Left lung (tissue), 10 donors: Measurements from ENCODE around the gene DLL3. TPM values are rescaled to one million over a fixed set of nuclear protein-coding genes. Genes with fewer than 3 reads are reported as not detected.
A peak's percentile ranks its signal among the peaks of the same experiment; 100 is the strongest.

Experiments
- ATAC-seq: fragments of 200-7000 bp; cut with Tn5 transposase; one replicate; pipeline ENCODE4 v1.9.1; 2020; ENCODE audit warnings: moderate library complexity
- DNase-seq, 4 donors: peaks; one replicate each; pipeline ENCODE4 v3.0.0-alpha.2; 2013 to 2020
- H3K27ac ChIP-seq, 2 donors: fragments of 200-600 bp; sonication (generic) in 1 of 2; one replicate each; pipeline versions ENCODE4 v1.5.0 to v1.8.0; 2020 to 2021
- H3K27me3 ChIP-seq, 2 donors: fragments of 200-600 bp; sonication (generic) in 1 of 2; one replicate each; pipeline versions ENCODE4 v1.5.0 to v1.8.0; 2020 to 2021
- H3K36me3 ChIP-seq, 2 donors: fragments of 200-600 bp; sonication (generic) in 1 of 2; one replicate each; pipeline versions ENCODE4 v1.5.0 to v1.8.0; 2020 to 2021
- H3K4me1 ChIP-seq, 2 donors: fragments of 200-600 bp; one replicate each; pipeline ENCODE4 v1.8.0; 2021
- H3K4me3 ChIP-seq, 2 donors: fragments of 200-600 bp; sonication (generic) in 1 of 2; one replicate each; pipeline versions ENCODE4 v1.5.0 to v1.8.0; 2020 to 2021; ENCODE audit warnings: mild to moderate bottlenecking in 1 of 2
- H3K9me3 ChIP-seq, 2 donors: fragments of 200-600 bp; sonication (generic) in 1 of 2; one replicate each; pipeline versions ENCODE4 v1.5.0 to v1.8.0; 2020 to 2021
- intact Hi-C, 2 donors: fragments of 100-400 bp; cut with DNase I; formaldehyde crosslinking; loops; one replicate each; pipeline versions ENCODE4 v1.11.2 to v1.14.2; 2022
- polyA plus RNA-seq, 6 donors: library from polyadenylated mRNA; unstranded; fragments of 120-200 nt; gene quantifications; one replicate each; pipeline ENCODE4 v1.2.1, GENCODE V29; 2013; ENCODE audit not compliant: insufficient read length in 6 of 6
- total RNA-seq, 2 donors: library from RNA; stranded (reverse); fragmentation: NEBNext Ultra II Directional; extraction: Animal tissue kit (Norgen Biotek cat#: 25700); gene quantifications; one replicate each; pipeline ENCODE4 v1.2.1, GENCODE V29; 2021
- TF ChIP-seq, protein P1 (sequence below), 2 donors: fragments of 200-600 bp; sonication (generic) in 1 of 2; IDR thresholded peaks; one replicate each; pipeline versions ENCODE4 v1.5.0 to v1.8.0; 2021; ENCODE audit warnings: antibody characterized with exemption in 2 of 2
- donor health status: DM: no; HTN: yes; CAD: no.
- donor health status: DM: no; HTN: no; CAD: no.

DLL3 gene
- total and polyA plus RNA-seq, 8 donors: 0.12 to 0.80 (median 0.31) TPM; not detected in 1

DNA sequence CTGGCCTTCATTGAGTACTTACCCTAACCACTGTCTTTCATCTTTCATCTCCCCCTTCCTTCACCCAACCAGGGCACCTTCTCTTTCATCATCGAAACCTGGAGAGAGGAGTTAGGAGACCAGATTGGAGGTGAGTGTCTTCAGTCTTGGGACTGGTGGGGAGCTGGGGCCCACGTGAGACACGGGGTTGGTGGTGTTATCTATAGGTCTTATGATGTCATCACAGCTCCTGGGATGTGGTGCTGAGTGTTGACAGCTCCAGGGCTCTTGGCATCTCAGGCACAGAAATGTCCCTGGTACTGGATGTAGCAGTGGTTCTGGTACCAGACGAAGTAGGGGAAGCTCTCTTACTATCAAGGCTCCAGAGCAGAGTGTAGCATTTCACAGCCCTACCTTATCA lies 1.8 kb downstream of the DLL3 start:
- Histone ChIP-seq H3K27me3 (peaks cover 54 to 100% of the 10 kb centered on the region in 2 donors), H3K4me1 (peaks cover 8 to 24% of the 10 kb centered on the region in 2 donors), H3K4me3 (no peak overlapping the region), H3K27ac (no peak overlapping the region), H3K9me3 (no peaks in the 10 kb centered on the region), H3K36me3 (no peaks in the 10 kb centered on the region)
- intact Hi-C loops: no loop called here
- DNase-seq: no peak
- TF ChIP-seq, protein P1, sequence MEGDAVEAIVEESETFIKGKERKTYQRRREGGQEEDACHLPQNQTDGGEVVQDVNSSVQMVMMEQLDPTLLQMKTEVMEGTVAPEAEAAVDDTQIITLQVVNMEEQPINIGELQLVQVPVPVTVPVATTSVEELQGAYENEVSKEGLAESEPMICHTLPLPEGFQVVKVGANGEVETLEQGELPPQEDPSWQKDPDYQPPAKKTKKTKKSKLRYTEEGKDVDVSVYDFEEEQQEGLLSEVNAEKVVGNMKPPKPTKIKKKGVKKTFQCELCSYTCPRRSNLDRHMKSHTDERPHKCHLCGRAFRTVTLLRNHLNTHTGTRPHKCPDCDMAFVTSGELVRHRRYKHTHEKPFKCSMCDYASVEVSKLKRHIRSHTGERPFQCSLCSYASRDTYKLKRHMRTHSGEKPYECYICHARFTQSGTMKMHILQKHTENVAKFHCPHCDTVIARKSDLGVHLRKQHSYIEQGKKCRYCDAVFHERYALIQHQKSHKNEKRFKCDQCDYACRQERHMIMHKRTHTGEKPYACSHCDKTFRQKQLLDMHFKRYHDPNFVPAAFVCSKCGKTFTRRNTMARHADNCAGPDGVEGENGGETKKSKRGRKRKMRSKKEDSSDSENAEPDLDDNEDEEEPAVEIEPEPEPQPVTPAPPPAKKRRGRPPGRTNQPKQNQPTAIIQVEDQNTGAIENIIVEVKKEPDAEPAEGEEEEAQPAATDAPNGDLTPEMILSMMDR (IDR thresholded peaks at IDR 0.05): no peak
- ATAC-seq: no peak

DNA sequence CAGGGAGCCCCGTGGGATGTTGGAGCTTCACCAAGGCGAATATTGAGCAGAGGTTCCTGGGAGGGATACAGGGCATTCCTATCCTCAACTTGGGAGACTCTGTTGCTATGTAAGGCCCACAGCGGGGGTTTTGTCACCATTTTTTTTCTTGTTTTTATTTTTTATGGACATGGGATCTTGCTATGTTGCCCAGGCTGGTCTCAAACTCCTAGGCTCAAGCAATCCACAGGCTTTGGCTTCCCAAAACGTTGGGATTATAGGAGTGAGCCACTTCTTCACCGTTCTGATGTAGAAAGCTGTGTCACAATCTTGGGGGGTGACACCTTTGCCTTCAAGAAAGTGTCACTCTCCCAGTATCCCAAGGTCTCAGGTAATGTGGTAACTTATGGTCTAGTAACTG lies 2.6 kb downstream of the DLL3 start:
- Histone ChIP-seq H3K36me3 (no peaks in the 10 kb centered on the region), H3K9me3 (no peaks in the 10 kb centered on the region), H3K27ac (no peak overlapping the region), H3K27me3 (peaks cover 62 to 100% of the 10 kb centered on the region in 2 donors), H3K4me3 (no peak overlapping the region), H3K4me1 (peaks cover 8 to 24% of the 10 kb centered on the region in 2 donors)
- TF ChIP-seq, protein P1 (IDR thresholded peaks at IDR 0.05): no peak
- no peak for DNase-seq
- no peak for ATAC-seq
- intact Hi-C loops: no loop called here

DNA sequence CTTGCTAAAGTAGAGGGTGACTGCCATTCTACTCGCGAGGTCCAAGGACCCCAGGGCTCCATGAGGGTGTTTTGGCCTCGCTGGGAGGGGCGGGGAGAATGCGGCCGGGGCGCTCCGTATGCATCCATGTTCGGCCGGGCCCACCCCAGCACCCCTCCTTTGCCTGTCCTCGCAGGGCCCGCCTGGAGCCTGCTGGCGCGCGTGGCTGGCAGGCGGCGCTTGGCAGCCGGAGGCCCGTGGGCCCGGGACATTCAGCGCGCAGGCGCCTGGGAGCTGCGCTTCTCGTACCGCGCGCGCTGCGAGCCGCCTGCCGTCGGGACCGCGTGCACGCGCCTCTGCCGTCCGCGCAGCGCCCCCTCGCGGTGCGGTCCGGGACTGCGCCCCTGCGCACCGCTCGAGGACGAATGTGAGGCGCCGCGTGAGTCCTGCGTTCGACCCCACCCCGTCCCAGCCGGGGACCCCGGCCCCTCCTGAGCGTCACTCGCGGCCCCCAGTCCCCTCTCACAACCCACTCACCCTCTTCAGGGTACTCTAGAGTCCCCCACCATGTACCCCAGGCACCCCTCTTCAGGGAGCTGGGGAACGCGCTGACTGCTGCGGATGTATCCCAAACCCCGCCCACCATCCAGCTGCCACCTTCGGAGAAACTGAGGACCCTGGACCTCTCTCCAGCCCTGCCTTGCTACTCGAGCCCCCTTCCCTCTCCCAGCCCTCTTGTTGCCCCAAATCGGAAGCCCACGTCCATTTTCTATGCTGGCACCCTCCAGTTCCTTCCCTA lies 4.1 kb downstream of the DLL3 start:
- Histone ChIP-seq H3K27ac (no peak overlapping the region), H3K4me1 (peaks cover 3 to 29% of the 10 kb centered on the region in 2 donors), H3K36me3 (no peaks in the 10 kb centered on the region), H3K9me3 (no peaks in the 10 kb centered on the region), H3K4me3 (no peak overlapping the region), H3K27me3 (peaks cover 60 to 100% of the 10 kb centered on the region in 2 donors)
- peak; percentile 91 for ATAC-seq
- intact Hi-C loops: no loop called here
- DNase-seq: peak in 3 of 4 donors; percentile 49 to 92 (median 74)
- TF ChIP-seq, protein P1 (IDR thresholded peaks at IDR 0.05): peak; percentile 81 to 92

DNA sequence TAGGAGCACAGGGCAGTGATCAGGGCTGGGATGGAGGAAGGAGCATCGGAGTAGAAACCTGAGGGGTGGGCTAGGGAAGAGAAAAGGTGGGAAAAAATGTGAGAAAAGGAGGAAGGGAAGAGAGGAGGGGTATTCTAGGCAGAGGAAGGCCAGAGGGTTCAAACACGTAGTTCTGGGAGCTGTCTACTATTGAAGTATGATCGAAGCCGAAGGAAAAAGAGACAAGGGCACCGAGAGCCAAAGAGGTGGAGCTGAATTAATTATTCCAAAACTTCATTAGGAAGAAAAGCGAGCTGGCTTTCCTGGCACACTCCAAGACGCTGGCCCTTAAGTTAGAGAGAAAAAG lies 7.8 kb downstream of the DLL3 start:
- no peak for DNase-seq
- no peak for ATAC-seq
- Histone ChIP-seq H3K4me3 (no peak overlapping the region), H3K27ac (no peak overlapping the region), H3K36me3 (no peaks in the 10 kb centered on the region), H3K4me1 (peaks cover 0 to 16% of the 10 kb centered on the region in 2 donors), H3K9me3 (no peaks in the 10 kb centered on the region), H3K27me3 (peaks cover 38 to 99% of the 10 kb centered on the region in 2 donors)
- intact Hi-C loops: no loop called here
- TF ChIP-seq, protein P1 (IDR thresholded peaks at IDR 0.05): no peak

DNA sequence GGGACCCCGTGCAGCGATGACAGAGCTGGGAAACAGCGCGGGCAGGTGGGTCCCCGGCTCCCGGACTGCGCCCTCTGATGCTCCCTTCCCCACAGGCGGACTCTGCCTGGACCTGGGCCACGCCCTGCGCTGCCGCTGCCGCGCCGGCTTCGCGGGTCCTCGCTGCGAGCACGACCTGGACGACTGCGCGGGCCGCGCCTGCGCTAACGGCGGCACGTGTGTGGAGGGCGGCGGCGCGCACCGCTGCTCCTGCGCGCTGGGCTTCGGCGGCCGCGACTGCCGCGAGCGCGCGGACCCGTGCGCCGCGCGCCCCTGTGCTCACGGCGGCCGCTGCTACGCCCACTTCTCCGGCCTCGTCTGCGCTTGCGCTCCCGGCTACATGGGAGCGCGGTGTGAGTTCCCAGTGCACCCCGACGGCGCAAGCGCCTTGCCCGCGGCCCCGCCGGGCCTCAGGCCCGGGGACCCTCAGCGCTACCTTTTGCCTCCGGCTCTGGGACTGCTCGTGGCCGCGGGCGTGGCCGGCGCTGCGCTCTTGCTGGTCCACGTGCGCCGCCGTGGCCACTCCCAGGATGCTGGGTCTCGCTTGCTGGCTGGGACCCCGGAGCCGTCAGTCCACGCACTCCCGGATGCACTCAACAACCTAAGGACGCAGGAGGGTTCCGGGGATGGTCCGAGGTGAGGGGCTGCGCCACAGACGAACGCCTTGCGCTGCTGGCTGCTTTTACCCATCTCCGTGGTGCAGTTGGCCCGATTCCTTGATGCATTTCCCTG lies 8.4 kb downstream of the DLL3 start:
- H3K4me3 ChIP-seq: peak overlapping the region; percentile 11 to 34
- intact Hi-C loops: no loop called here
- H3K9me3 ChIP-seq: no peaks in the 10 kb centered on the region
- peaks cover 0 to 16% of the 10 kb centered on the region in 2 donors for H3K4me1 ChIP-seq
- ATAC-seq (peak; percentile 47), DNase-seq (peak in 2 of 4 donors; percentile 50 to 71)
- H3K27me3 ChIP-seq: peaks cover 38 to 99% of the 10 kb centered on the region in 2 donors
- TF ChIP-seq, protein P1 (IDR thresholded peaks at IDR 0.05): no peak
- H3K36me3 ChIP-seq: no peaks in the 10 kb centered on the region
- H3K27ac ChIP-seq: no peak overlapping the region
